ENCODE measurements around the gene SLC29A3. TPM values are rescaled to one million over a fixed set of nuclear protein-coding genes. Genes with fewer than 3 reads are reported as not detected.
A peak's percentile ranks its signal among the peaks of the same experiment; 100 is the strongest.
"Not testable (repeated sequence)": the region's sequence is repeated elsewhere in the genome, so short reads cannot be mapped to it uniquely, and the experiment has no call there.

Gene SLC29A3
- total RNA-seq: 1 to 10 TPM; 2.5 to 6.8 (median 5.8) TPM

DNA sequence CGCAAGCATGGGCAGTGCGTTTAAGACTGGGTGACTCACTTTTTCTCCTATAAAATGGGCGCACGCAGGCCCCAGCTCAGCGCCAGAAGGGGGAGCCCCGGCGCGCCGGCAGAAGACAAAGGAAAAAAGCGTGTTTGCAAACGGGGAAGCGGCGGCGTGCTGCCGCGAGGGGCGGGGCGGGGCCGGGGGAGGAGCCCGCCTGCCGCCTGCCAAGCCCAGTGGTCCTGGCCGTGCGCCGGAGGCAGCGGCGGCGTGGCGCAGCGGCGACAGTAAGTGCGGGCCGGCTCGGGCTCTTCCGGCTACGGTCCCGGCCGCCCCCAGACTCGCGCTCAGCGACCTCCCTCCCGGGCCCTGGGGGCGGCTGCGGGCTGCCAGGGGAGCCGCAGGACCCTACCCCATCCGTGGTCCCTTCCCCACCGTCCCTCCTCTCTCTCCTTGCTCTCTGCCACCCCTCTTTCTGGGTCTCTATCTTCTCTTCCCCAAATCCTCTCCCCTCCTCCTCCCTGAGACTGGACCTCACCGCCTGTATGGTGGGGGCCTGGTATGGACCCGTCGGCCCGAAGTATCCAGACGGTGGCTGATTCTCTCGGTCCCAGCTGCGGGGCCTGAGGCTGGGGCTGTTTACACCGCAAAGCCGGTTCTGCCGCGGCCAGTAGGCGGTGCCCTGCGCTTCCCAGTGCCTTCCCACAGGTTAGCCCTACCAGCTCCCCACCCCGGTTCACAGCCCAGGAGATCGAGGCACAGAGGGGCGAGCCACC is at the start of gene SLC29A3:
TSS of gene SLC29A3 (plus strand) at position 218 of the 758 bp plus-strand sequence. CDS start at position 269, 51 bp downstream.
- TF ChIP-seq, protein P1, sequence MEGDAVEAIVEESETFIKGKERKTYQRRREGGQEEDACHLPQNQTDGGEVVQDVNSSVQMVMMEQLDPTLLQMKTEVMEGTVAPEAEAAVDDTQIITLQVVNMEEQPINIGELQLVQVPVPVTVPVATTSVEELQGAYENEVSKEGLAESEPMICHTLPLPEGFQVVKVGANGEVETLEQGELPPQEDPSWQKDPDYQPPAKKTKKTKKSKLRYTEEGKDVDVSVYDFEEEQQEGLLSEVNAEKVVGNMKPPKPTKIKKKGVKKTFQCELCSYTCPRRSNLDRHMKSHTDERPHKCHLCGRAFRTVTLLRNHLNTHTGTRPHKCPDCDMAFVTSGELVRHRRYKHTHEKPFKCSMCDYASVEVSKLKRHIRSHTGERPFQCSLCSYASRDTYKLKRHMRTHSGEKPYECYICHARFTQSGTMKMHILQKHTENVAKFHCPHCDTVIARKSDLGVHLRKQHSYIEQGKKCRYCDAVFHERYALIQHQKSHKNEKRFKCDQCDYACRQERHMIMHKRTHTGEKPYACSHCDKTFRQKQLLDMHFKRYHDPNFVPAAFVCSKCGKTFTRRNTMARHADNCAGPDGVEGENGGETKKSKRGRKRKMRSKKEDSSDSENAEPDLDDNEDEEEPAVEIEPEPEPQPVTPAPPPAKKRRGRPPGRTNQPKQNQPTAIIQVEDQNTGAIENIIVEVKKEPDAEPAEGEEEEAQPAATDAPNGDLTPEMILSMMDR (IDR thresholded peaks at IDR 0.05): no peak
- ATAC-seq (ENCODE audit: low FRiP score) (peak; percentile 76), DNase-seq (ENCODE audit: low spot score) (peak; percentile 44)

DNA sequence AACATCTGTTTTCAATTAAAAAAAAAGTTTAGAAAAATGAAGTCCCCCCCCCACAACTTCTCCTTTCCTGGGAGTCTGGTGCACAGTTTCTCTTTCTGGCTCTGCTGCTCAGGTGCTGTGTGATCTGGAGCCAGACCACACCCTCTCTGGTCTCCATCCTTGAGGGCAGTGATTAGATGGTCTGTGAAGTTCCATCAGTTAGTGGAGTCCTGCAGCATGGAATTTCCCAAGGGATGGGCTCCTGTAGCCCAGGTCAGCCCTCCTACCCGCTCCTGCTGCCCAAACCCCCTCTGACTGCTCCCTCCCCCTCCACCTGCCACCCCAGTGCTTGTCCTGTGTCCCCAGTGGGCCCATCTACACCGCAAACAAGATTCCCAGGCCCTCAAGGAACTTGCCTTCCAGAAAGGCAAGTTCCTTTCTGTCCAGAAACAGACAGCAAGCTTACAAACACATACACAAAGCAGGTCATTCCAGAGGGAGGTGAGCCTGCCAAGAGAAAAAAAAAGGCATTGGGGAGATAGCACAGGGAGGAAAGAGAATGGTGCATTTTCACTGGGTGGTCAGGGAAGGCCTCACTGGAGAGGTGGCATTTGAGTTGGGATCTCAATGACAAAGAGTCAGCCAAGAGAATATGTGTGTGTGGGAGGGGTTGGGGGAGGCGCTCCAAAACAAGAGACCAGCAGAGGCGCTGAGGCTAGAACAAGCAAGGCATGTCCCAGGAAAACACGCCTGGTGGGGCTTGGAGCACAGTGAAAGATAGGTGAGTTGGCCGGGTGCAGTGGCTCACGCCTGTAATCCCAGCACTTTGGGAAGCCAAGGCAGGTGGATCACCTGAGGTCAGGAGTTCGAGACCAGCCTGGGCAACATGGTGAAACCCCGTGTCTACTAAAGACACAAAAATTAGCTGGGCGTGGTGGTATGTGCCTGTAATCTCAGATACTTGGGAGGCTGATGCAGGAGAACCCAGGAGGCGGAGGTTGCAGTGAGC is 49.5 kb upstream of the SLC29A3 start:
- DNase-seq (ENCODE audit: low spot score): no peak
- TF ChIP-seq, protein P1 (IDR thresholded peaks at IDR 0.05): no peak
- no peak for ATAC-seq (ENCODE audit: low FRiP score)

DNA sequence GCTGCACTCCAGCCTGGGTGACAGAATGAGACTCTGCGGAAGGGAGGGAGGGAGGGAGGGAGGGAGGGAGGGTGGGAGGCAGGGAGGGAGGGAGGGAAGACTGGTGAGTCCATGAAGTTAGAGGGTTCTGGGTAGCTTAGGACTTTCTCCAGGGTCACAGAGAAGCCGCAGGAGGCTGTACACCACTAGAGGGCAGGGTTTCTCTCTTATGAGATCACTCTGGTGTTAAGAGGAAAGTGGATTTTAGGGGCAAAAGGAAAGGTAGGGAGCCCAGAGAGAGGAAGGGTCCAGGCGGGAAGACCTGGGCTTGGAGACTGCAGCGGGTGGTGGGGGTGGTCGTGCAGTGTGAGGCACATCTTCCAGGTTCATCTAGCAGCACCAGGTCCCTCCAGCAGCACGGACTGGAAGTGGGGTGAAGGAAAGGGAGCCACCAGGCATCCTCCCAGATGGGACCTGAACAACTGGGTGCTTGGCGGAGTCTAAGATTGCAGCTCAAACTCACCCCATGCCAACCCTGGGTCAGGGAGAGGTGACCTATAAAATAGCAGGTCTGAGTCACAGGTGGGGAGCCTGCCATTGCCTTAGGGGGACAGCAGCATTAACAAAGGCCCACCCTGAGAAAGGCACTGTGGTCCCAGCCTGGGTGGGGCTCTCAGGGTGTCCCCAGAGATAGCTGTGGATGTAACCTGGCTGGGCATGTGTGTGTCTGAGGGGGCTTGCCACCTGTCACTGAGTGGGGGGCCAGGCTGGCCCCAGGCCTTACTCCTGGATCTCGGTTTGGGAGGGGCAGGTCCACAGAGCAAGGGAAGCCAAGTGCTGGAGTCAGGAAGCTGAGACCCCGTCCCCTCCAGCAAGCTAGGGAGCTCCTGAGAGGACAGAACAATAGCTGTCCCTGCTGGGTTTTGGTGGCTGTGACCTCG is 48.5 kb upstream of the SLC29A3 start:
- TF ChIP-seq, protein P1 (IDR thresholded peaks at IDR 0.05): no peak
- peak; percentile 43 for ATAC-seq (ENCODE audit: low FRiP score)
- DNase-seq (ENCODE audit: low spot score): no peak

DNA sequence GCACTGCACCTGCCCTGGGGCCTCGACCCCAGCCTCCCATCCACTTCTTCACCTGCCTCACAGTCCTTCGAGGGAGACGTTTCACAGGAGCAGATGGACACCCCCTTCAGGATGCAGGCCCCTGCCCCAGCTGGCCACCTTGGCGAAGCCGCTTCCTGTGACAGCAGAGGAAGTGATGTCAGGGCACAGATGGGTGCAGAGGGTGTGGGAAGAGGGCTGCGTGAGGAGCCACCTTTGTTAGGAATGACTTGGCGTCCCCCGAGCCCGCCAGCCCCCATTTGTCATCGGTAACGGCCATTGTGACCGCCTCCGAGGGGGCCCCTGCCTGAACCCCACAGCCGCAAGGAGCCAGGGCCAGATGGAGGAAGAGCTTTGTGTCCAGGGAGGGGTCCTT is 47.4 kb upstream of the SLC29A3 start:
- TF ChIP-seq, protein P1 (IDR thresholded peaks at IDR 0.05): no peak
- ATAC-seq (ENCODE audit: low FRiP score) (no peak), DNase-seq (ENCODE audit: low spot score) (no peak)

DNA sequence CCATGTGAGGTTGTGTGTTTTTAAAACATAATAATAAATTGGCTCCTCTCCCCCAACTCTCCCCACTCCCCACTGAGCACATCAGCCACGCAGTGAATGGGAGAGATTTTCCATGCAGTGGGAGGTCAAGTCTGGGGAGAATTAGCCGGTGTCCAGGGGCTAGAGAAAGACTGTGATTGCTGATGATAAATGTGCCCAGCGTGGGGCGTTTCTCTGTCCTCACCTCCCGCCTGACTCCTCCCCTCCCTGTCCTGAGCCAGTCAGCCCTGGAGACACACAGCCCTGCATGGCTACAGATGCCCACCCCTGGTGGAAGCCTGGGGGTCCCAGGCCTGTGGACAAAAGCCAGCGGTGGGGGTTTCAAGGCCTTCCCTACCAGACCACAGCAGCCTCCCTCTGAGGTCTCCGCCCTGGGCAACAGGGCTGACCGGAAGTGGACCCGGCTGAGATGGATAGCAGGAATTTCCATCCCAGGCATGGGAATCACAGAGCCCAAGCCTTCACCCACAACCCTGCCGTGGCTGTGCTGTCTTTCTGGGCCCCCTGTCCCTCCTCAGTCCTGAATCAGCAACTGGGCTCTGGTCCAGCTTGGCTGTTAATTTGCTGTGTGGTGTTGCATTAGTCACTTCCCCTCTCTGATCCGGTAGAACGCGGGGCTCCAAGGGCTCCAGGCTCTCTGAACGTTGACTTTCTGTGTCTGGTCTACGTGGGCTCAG is 46.8 kb upstream of the SLC29A3 start:
- DNase-seq (ENCODE audit: low spot score) (no peak), ATAC-seq (ENCODE audit: low FRiP score) (no peak)
- TF ChIP-seq, protein P1 (IDR thresholded peaks at IDR 0.05): no peak

DNA sequence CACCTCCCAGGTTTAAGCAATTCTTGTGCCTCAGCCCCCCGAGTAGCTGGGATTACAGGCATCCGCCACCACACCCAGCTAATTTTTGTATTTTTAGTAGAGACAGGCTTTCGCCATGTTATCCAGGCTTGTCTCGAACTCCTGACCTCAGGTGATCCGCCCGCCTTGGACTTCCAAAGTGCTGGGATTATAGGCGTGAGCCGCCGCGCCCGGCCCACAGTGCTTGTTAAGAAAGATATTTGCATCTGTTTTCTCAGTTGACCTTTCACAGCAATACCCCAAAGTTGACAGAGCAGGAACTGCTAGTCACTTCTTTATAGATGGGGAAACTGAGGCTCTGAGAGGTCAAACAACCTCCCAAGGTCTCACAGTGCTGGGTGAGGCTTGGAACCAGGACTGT is 46.1 kb upstream of the SLC29A3 start:
- DNase-seq (ENCODE audit: low spot score); ATAC-seq (ENCODE audit: low FRiP score): not testable (repeated sequence)
